Hematopoietic multipotent progenitor cell (in vitro differentiated cells): ENCODE measurements around the gene RNF222. TPM values are rescaled to one million over a fixed set of nuclear protein-coding genes. Genes with fewer than 3 reads are reported as not detected.
A peak's percentile ranks its signal among the peaks of the same experiment; 100 is the strongest.
"Not testable (repeated sequence)": the region's sequence is repeated elsewhere in the genome, so short reads cannot be mapped to it uniquely, and the experiment has no call there.

ENCODE experiments used
- DNase-seq, 3 donors: peaks; one replicate each; pipeline ENCODE4 v3.0.0-alpha.2; 2011 to 2015; ENCODE audit warnings: low read depth in 2 of 3, low spot score in 2 of 3
- total RNA-seq: library from RNA; depleted of rRNA; stranded (reverse); fragments of >200 nt; gene quantifications from one replicate; pipeline ENCODE4 v1.2.3, GENCODE V29; 2012

Gene RNF222
- total RNA-seq, 1 donor: 0.27 TPM

- DNase-seq: no peak
Measured at GRCh38 chr17:8350339-8350738, 47.3 kb downstream of the RNF222 start.

DNA sequence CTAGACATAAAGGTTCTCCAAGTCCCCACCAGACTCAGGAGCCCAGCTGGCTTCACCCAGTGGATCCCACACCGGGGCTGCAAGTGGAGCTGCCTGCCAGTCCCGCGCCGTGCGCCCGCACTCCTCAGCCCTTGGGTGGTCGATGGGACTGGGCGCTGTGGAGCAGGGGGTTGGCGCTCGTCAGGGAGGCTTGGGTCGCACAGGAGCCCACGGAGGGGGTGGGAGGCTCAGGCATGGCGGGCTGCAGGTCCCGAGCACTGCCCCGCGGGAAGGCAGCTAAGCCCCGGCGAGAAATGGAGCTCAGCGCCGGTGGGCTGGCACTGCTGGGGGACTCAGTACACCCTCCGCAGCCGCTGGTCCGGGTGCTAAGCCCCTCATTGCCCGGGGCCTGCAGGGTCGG, 50.6 kb downstream of the RNF222 start:
- DNase-seq: not testable (repeated sequence)

DNA sequence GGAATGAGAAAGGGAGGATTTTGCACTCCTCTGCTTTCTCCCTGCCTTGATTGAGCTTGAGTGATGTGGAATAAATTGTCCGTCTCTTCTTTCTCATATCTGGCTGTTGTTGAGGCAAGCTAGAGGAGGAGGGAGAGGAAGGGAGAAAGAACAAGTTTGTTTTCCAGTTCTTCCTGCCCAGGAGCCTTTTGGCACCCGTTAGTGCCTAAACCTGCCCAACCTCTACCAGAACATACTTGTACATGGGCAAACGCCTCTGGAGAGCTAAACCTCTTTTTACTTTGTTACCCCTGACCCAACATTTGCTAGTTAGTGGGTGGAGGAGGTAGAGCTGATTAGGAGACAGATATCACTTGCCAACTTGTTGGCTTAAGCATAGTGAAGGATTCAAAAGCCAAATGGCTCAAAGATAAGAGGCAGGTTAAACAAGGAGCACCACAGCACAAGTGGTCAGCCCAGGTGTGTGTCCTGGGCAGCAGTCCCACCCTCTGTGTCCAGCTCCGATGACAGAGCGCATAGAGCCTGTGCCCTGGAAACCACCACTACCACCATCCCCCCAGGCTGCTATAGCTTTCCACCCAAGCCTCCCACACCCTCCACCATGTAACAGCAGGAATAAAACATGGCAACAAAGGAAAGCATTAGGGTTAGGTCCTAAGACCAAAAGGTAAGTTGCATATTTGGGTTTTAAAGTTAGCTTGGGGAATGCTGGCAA, 51.5 kb downstream of the RNF222 start:
- no peak for DNase-seq

- DNase-seq: peak in 2 of 3 donors; percentile 30 to 58
Measured at GRCh38 chr17:8345052-8345690, 52.5 kb downstream of the RNF222 start.

DNA sequence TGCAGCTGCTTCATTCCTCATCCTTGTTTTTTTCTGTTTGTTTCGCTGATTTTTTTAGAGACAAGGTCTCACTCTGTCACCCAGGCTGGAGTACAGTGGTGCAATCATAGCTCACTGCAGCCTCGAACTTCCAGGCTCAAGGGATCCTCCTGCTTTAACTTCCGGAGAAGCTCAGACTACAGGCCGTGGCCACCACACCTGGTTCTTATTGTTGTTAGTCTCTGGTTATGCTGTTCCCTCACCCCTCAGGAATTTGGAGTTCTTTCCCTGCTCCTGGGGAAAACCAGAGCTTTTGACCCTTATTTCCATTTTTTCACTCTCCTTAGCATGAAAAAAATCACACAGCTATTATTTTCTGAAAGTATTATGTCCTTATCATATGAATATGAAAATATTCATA, 56.2 kb downstream of the RNF222 start:
- no peak for DNase-seq

Other genes starting within 250 kb of the RNF222 start
- 141 TPM for gene PER1, start 245.4 kb downstream of the RNF222 start, total RNA-seq
- gene VAMP2, start 234.9 kb downstream of the RNF222 start, total RNA-seq: 18.6 TPM
- gene TMEM107, start 221.4 kb downstream of the RNF222 start, total RNA-seq: 251 TPM
- gene BORCS6, start 207.6 kb downstream of the RNF222 start, total RNA-seq: 27.7 TPM
- 6.2 TPM for gene AURKB, start 187.3 kb downstream of the RNF222 start, total RNA-seq
- gene CTC1, start 149.8 kb downstream of the RNF222 start, total RNA-seq: 32.6 TPM
- gene PFAS, start 148.5 kb downstream of the RNF222 start, total RNA-seq: 57.4 TPM
- gene RANGRF, start 109.2 kb downstream of the RNF222 start, total RNA-seq: 18.9 TPM
- 2.4 TPM for gene SLC25A35, start 102.4 kb downstream of the RNF222 start, total RNA-seq
- gene ARHGEF15, start 87.6 kb downstream of the RNF222 start, total RNA-seq: under 0.01 TPM
- not detected for gene ODF4, start 58.0 kb downstream of the RNF222 start, total RNA-seq
- gene RPL26, start 14.6 kb downstream of the RNF222 start, total RNA-seq: 3,187 TPM
- 58.7 TPM for gene NDEL1, start 38.1 kb upstream of the RNF222 start, total RNA-seq
- 38.8 TPM for gene MYH10, start 232.9 kb upstream of the RNF222 start, total RNA-seq